GM19043 (cell line): ENCODE data around the gene HOXD8.

Experiments
- ATAC-seq: cut with Tn5 transposase; IDR thresholded peaks from one replicate; pipeline ENCODE4 v1.9.1; 2021; ENCODE audit warnings: low read depth; ENCODE audit not compliant: unreplicated experiment

HOXD8 gene

GRCh38 chr2:176142281-176142680 is 12.8 kb downstream of the HOXD8 start:
- no peak for ATAC-seq

GRCh38 chr2:176145085-176145969 is 15.8 kb downstream of the HOXD8 start:
- no peak for ATAC-seq

GRCh38 chr2:176146101-176146500 is 16.6 kb downstream of the HOXD8 start:
- no peak for ATAC-seq

- no peak for ATAC-seq
These were observed 17.1 kb downstream of the HOXD8 start for GRCh38 chr2:176146645-176147044.

GRCh38 chr2:176147210-176147799 is 17.8 kb downstream of the HOXD8 start:
- no peak for ATAC-seq

GRCh38 chr2:176147800-176148496 is 18.4 kb downstream of the HOXD8 start:
- ATAC-seq: no peak

GRCh38 chr2:176148751-176149421 is 19.4 kb downstream of the HOXD8 start:
- no peak for ATAC-seq

- ATAC-seq: no peak
These were observed 20.0 kb downstream of the HOXD8 start for GRCh38 chr2:176149481-176149938.

- no peak for ATAC-seq
These were observed 20.6 kb downstream of the HOXD8 start for GRCh38 chr2:176149939-176150583.

GRCh38 chr2:176150584-176151441 is 21.3 kb downstream of the HOXD8 start:
- no peak for ATAC-seq

GRCh38 chr2:176151442-176152287 is 22.2 kb downstream of the HOXD8 start, which contains the start of gene HOXD4:
Gene HOXD4 (plus strand): TSS chr2:176151550. CDS start chr2:176151634, 84 bp downstream.
- no peak for ATAC-seq

GRCh38 chr2:176152350-176153181 is 23.1 kb downstream of the HOXD8 start:
- no peak for ATAC-seq

- no peak for ATAC-seq
These were observed 25.2 kb downstream of the HOXD8 start for GRCh38 chr2:176154576-176155252.

- ATAC-seq: no peak
These were observed 26.0 kb downstream of the HOXD8 start for GRCh38 chr2:176155356-176156044.

- no peak for ATAC-seq
These were observed 26.8 kb downstream of the HOXD8 start for GRCh38 chr2:176156301-176156806.

GRCh38 chr2:176156807-176157498 is 27.4 kb downstream of the HOXD8 start, which contains the start of gene HOXD3:
Gene HOXD3 (plus strand): TSS chr2:176157307. CDS start chr2:176169115, 11,808 bp downstream.
- no peak for ATAC-seq
